ENCODE data around the gene CEPT1.

DNA sequence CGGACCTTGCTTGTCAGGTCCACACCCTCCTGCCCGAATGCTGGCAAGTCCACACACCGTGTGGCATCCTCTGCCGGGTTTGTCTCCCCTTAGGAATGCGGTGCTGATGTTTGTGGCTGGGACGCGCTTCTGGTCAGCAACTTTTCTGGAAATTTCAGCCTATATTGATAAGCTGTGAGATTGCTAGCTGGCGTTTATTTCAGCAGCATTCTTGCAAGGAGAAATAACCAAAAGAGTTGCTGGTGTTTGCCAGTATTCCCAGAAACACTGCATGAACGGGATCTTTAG lies 601 bp downstream of the CEPT1 start:
- TF ChIP-seq EP300 (IDR thresholded peaks at IDR 0.05) (no peak), POLR2A (IDR thresholded peaks at IDR 0.05) (no peak)
- TF ChIP-seq, protein P1, sequence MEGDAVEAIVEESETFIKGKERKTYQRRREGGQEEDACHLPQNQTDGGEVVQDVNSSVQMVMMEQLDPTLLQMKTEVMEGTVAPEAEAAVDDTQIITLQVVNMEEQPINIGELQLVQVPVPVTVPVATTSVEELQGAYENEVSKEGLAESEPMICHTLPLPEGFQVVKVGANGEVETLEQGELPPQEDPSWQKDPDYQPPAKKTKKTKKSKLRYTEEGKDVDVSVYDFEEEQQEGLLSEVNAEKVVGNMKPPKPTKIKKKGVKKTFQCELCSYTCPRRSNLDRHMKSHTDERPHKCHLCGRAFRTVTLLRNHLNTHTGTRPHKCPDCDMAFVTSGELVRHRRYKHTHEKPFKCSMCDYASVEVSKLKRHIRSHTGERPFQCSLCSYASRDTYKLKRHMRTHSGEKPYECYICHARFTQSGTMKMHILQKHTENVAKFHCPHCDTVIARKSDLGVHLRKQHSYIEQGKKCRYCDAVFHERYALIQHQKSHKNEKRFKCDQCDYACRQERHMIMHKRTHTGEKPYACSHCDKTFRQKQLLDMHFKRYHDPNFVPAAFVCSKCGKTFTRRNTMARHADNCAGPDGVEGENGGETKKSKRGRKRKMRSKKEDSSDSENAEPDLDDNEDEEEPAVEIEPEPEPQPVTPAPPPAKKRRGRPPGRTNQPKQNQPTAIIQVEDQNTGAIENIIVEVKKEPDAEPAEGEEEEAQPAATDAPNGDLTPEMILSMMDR (IDR thresholded peaks at IDR 0.05): no peak

Measured in tibial nerve (tissue), 4 donors.